HEK293 (cell line): Measurements from ENCODE around the gene NUDT22.

ENCODE experiments used
- IKZF3 ChIP-seq: fragments of 450-650 bp; IDR thresholded peaks from 2 replicates; pipeline ENCODE4 v1.5.0; 2018; ENCODE audit warnings: missing biosample characterization, mild to moderate bottlenecking, missing genetic modification characterization, moderate library complexity
- KLF8 ChIP-seq: fragments of 450-650 bp; formaldehyde crosslinking; IDR thresholded peaks from 2 replicates; pipeline ENCODE4 v1.5.1; 2016; ENCODE audit warnings: missing biosample characterization, missing genetic modification characterization
- KLF9 ChIP-seq: fragments of 450-650 bp; formaldehyde crosslinking; IDR thresholded peaks from 2 replicates; pipeline ENCODE4 v1.5.1; 2016; ENCODE audit warnings: missing biosample characterization, missing genetic modification characterization, low read depth
- PRDM1 ChIP-seq: fragments of 450-650 bp; formaldehyde crosslinking; IDR thresholded peaks from 2 replicates; pipeline ENCODE4; 2016; ENCODE audit warnings: missing biosample characterization, missing genetic modification characterization
- SP2 ChIP-seq: fragments of 450-650 bp; formaldehyde crosslinking; IDR thresholded peaks from 2 replicates; pipeline ENCODE4 v1.5.1; 2016; ENCODE audit warnings: missing biosample characterization, missing genetic modification characterization
- YY1 ChIP-seq: fragments of 450-650 bp; formaldehyde crosslinking; IDR thresholded peaks from 2 replicates; pipeline ENCODE4 v1.5.1; 2018; ENCODE audit warnings: missing biosample characterization, missing genetic modification characterization
- ZBTB20 ChIP-seq: fragments of 450-650 bp; formaldehyde crosslinking; IDR thresholded peaks from 2 replicates; pipeline ENCODE4 v1.5.1; 2016; ENCODE audit warnings: missing biosample characterization, missing genetic modification characterization
- ZBTB21 ChIP-seq: fragments of 450-650 bp; formaldehyde crosslinking; IDR thresholded peaks from 2 replicates; pipeline ENCODE4 v1.5.1; 2017; ENCODE audit warnings: missing biosample characterization, missing genetic modification characterization
- ZBTB26 ChIP-seq: fragments of 450-650 bp; formaldehyde crosslinking; optimal IDR thresholded peaks from 2 replicates; pipeline ENCODE3; 2016; ENCODE audit warnings: missing biosample characterization, mild to moderate bottlenecking, missing genetic modification characterization
- ZFHX2 ChIP-seq: fragments of 450-650 bp; formaldehyde crosslinking; conservative IDR thresholded peaks from 2 replicates; pipeline ENCODE4 v1.5.1; 2016; ENCODE audit warnings: missing biosample characterization, missing genetic modification characterization
- ZNF121 ChIP-seq: fragments of 450-650 bp; formaldehyde crosslinking; IDR thresholded peaks from 2 replicates; pipeline ENCODE4 v1.5.1; 2016; ENCODE audit warnings: missing biosample characterization, missing genetic modification characterization
- ZNF23 ChIP-seq: fragments of 450-650 bp; formaldehyde crosslinking; IDR thresholded peaks from 2 replicates; pipeline ENCODE4 v1.5.1; 2016; ENCODE audit warnings: missing biosample characterization, missing genetic modification characterization, borderline replicate concordance
- ZNF24 ChIP-seq: fragments of 450-650 bp; formaldehyde crosslinking; IDR thresholded peaks from 2 replicates; pipeline ENCODE4 v1.5.1; 2016; ENCODE audit warnings: missing biosample characterization, missing genetic modification characterization
- ZNF324 ChIP-seq: fragments of 450-650 bp; formaldehyde crosslinking; IDR thresholded peaks from 2 replicates; pipeline ENCODE4 v1.5.1; 2016; ENCODE audit warnings: missing biosample characterization, missing genetic modification characterization
- ZNF354C ChIP-seq: fragments of 450-650 bp; formaldehyde crosslinking; IDR thresholded peaks from 2 replicates; pipeline ENCODE4 v1.5.1; 2016; ENCODE audit warnings: missing biosample characterization, missing genetic modification characterization, low read depth, borderline replicate concordance
- ZNF426 ChIP-seq: fragments of 450-650 bp; formaldehyde crosslinking; IDR thresholded peaks from 2 replicates; pipeline ENCODE4 v1.5.1; 2017; ENCODE audit warnings: missing biosample characterization, missing genetic modification characterization, mild to moderate bottlenecking, inconsistent platforms, moderate library complexity
- ZNF555 ChIP-seq: fragments of 450-650 bp; formaldehyde crosslinking; conservative IDR thresholded peaks from 2 replicates; pipeline ENCODE4 v1.5.1; 2017; ENCODE audit warnings: missing biosample characterization, mild to moderate bottlenecking, missing genetic modification characterization, inconsistent platforms
- ZNF629 ChIP-seq: fragments of 450-650 bp; formaldehyde crosslinking; IDR thresholded peaks from 2 replicates; pipeline ENCODE4 v1.5.1; 2017; ENCODE audit warnings: missing biosample characterization, missing genetic modification characterization
- ZNF660 ChIP-seq: fragments of 450-650 bp; IDR thresholded peaks from 2 replicates; pipeline ENCODE4 v1.5.1; 2018; ENCODE audit warnings: missing biosample characterization, mild to moderate bottlenecking, missing genetic modification characterization
- ZNF677 ChIP-seq: fragments of 450-650 bp; IDR thresholded peaks from 2 replicates; pipeline ENCODE4 v1.5.0; 2018; ENCODE audit warnings: missing biosample characterization, mild to moderate bottlenecking, missing genetic modification characterization, moderate library complexity
- ZNF76 ChIP-seq: fragments of 450-650 bp; formaldehyde crosslinking; IDR thresholded peaks from 2 replicates; pipeline ENCODE4; 2016; ENCODE audit warnings: low read depth, missing biosample characterization, missing genetic modification characterization, borderline replicate concordance
- ZNF776 ChIP-seq: fragments of 450-650 bp; formaldehyde crosslinking; IDR thresholded peaks from 2 replicates; pipeline ENCODE4 v1.5.0; 2017; ENCODE audit warnings: missing biosample characterization, missing genetic modification characterization, borderline replicate concordance
- ZNF792 ChIP-seq: fragments of 450-650 bp; formaldehyde crosslinking; IDR thresholded peaks from 2 replicates; pipeline ENCODE4 v1.5.1; 2016; ENCODE audit warnings: missing biosample characterization, missing genetic modification characterization
- TF ChIP-seq, protein P1 (sequence below): sonication (generic); formaldehyde crosslinking; IDR thresholded peaks from 2 replicates; pipeline ENCODE4 v1.8.1; 2022; ENCODE audit warnings: mild to moderate bottlenecking, moderate library complexity, missing genetic modification reagents
- TF ChIP-seq, protein P2 (sequence below): fragments of 450-650 bp; formaldehyde crosslinking; IDR thresholded peaks from 2 replicates; pipeline ENCODE4 v1.5.1; 2016; ENCODE audit warnings: missing biosample characterization, missing genetic modification characterization
- TF ChIP-seq, protein P3 (sequence below): fragments of 450-650 bp; formaldehyde crosslinking; IDR thresholded peaks from 2 replicates; pipeline ENCODE4 v1.5.1; 2016; ENCODE audit warnings: missing biosample characterization, missing genetic modification characterization
- TF ChIP-seq, protein P4 (sequence below): fragments of 450-650 bp; formaldehyde crosslinking; IDR thresholded peaks from 2 replicates; pipeline ENCODE4 v1.5.1; 2017; ENCODE audit warnings: missing biosample characterization, missing genetic modification characterization
- TF ChIP-seq, protein P5 (sequence below): fragments of 450-650 bp; formaldehyde crosslinking; IDR thresholded peaks from 2 replicates; pipeline ENCODE4 v1.5.1; 2016; ENCODE audit warnings: missing biosample characterization, missing genetic modification characterization
- TF ChIP-seq, protein P6 (sequence below): fragments of 450-650 bp; formaldehyde crosslinking; IDR thresholded peaks from 2 replicates; pipeline ENCODE4 v1.5.1; 2016; ENCODE audit warnings: missing biosample characterization, missing genetic modification characterization

NUDT22 gene

GRCh38 chr11:64269540-64270220 is 43.6 kb downstream of the NUDT22 start (continued):
- TF ChIP-seq, protein P1, sequence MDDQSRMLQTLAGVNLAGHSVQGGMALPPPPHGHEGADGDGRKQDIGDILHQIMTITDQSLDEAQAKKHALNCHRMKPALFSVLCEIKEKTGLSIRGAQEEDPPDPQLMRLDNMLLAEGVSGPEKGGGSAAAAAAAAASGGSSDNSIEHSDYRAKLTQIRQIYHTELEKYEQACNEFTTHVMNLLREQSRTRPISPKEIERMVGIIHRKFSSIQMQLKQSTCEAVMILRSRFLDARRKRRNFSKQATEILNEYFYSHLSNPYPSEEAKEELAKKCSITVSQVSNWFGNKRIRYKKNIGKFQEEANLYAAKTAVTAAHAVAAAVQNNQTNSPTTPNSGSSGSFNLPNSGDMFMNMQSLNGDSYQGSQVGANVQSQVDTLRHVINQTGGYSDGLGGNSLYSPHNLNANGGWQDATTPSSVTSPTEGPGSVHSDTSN (CRISPR knock-in tag), result 0 out of 2 replicates have a peak, but pooled peaks have one; percentile 34
- TF ChIP-seq ZNF23 (no peak), PRDM1 (tag by site-specific recombination) (no peak), ZBTB20 (no peak), ZNF24 (tag by site-specific recombination) (no peak; the same call in 1 of the 2 replicates), ZBTB26 (tag by site-specific recombination) (peak; percentile 93), ZNF426 (no peak), ZNF555 (tag by site-specific recombination) (no peak), ZFHX2 (tag by site-specific recombination) (peak; percentile 75), ZNF354C (tag by site-specific recombination) (no peak), ZNF776 (no peak), ZNF324 (tag by site-specific recombination) (0 out of 2 replicates have a peak, but pooled peaks have one; percentile 27), IKZF3 (tag by site-specific recombination) (peak; percentile 100), ZBTB21 (tag by site-specific recombination) (no peak), KLF8 (tag by site-specific recombination) (peak; percentile 96), ZNF121 (tag by site-specific recombination) (peak; percentile 68), SP2 (peak; percentile 97), ZNF660 (peak; percentile 52), KLF9 (tag by site-specific recombination) (peak; percentile 64), ZNF629 (tag by site-specific recombination) (peak; percentile 85), ZNF76 (tag by site-specific recombination) (peak; percentile 97; the same call in 1 of the 2 replicates), ZNF677 (tag by site-specific recombination) (no peak), YY1 (tag by site-specific recombination) (peak; percentile 97), ZNF792 (tag by site-specific recombination) (no peak)
- TF ChIP-seq, protein P2, sequence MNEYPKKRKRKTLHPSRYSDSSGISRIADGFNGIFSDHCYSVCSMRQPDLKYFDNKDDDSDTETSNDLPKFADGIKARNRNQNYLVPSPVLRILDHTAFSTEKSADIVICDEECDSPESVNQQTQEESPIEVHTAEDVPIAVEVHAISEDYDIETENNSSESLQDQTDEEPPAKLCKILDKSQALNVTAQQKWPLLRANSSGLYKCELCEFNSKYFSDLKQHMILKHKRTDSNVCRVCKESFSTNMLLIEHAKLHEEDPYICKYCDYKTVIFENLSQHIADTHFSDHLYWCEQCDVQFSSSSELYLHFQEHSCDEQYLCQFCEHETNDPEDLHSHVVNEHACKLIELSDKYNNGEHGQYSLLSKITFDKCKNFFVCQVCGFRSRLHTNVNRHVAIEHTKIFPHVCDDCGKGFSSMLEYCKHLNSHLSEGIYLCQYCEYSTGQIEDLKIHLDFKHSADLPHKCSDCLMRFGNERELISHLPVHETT (tag by site-specific recombination), result peak; percentile 45; the same call in 1 of the 2 replicates
- TF ChIP-seq, protein P3, sequence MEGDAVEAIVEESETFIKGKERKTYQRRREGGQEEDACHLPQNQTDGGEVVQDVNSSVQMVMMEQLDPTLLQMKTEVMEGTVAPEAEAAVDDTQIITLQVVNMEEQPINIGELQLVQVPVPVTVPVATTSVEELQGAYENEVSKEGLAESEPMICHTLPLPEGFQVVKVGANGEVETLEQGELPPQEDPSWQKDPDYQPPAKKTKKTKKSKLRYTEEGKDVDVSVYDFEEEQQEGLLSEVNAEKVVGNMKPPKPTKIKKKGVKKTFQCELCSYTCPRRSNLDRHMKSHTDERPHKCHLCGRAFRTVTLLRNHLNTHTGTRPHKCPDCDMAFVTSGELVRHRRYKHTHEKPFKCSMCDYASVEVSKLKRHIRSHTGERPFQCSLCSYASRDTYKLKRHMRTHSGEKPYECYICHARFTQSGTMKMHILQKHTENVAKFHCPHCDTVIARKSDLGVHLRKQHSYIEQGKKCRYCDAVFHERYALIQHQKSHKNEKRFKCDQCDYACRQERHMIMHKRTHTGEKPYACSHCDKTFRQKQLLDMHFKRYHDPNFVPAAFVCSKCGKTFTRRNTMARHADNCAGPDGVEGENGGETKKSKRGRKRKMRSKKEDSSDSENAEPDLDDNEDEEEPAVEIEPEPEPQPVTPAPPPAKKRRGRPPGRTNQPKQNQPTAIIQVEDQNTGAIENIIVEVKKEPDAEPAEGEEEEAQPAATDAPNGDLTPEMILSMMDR (tag by site-specific recombination), result 0 out of 2 replicates have a peak, but pooled peaks have one; percentile 25
- TF ChIP-seq, protein P4, sequence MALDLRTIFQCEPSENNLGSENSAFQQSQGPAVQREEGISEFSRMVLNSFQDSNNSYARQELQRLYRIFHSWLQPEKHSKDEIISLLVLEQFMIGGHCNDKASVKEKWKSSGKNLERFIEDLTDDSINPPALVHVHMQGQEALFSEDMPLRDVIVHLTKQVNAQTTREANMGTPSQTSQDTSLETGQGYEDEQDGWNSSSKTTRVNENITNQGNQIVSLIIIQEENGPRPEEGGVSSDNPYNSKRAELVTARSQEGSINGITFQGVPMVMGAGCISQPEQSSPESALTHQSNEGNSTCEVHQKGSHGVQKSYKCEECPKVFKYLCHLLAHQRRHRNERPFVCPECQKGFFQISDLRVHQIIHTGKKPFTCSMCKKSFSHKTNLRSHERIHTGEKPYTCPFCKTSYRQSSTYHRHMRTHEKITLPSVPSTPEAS (tag by site-specific recombination), result peak; percentile 86
- TF ChIP-seq, protein P5, sequence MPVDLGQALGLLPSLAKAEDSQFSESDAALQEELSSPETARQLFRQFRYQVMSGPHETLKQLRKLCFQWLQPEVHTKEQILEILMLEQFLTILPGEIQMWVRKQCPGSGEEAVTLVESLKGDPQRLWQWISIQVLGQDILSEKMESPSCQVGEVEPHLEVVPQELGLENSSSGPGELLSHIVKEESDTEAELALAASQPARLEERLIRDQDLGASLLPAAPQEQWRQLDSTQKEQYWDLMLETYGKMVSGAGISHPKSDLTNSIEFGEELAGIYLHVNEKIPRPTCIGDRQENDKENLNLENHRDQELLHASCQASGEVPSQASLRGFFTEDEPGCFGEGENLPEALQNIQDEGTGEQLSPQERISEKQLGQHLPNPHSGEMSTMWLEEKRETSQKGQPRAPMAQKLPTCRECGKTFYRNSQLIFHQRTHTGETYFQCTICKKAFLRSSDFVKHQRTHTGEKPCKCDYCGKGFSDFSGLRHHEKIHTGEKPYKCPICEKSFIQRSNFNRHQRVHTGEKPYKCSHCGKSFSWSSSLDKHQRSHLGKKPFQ, result peak; percentile 92; the same call in 1 of the 2 replicates
- TF ChIP-seq, protein P6, sequence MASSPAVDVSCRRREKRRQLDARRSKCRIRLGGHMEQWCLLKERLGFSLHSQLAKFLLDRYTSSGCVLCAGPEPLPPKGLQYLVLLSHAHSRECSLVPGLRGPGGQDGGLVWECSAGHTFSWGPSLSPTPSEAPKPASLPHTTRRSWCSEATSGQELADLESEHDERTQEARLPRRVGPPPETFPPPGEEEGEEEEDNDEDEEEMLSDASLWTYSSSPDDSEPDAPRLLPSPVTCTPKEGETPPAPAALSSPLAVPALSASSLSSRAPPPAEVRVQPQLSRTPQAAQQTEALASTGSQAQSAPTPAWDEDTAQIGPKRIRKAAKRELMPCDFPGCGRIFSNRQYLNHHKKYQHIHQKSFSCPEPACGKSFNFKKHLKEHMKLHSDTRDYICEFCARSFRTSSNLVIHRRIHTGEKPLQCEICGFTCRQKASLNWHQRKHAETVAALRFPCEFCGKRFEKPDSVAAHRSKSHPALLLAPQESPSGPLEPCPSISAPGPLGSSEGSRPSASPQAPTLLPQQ, result no peak
